GM21515 (cell line): ENCODE results near the gene UACA.

ENCODE experiments used
- ATAC-seq: cut with Tn5 transposase; IDR thresholded peaks from one replicate; pipeline ENCODE4 v1.9.1; 2021; ENCODE audit not compliant: unreplicated experiment

The UACA gene

DNA sequence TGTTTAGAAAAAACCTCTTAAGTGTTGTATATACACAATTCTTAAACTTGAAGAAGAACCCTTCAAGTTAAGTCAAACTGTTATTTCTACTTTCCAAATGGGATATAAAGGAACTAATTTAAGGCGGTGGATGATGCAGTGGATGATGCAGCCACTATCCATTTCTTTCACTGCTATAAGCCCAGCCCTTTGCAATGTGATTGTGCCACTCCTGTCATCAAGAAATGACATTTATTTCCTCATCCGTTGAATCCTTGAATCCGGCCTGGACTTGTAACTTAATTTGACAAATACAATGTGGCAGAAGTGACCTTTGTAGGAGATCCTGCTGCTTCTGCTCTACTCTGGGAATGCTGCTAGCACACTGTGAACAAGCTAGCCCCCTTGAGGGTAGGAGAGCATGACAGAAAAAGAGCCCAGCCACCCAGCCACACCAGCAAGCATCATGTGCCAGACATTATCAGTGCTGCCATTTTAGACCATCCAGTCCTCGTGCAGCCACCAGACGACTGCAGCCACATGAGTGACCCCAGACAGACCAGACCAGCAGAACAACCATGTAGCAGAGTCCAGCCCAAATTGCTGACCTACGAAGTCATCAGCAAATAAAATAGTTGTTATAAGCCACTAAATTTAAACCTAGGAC is 47.4 kb downstream of the UACA start:
- ATAC-seq: no peak

DNA sequence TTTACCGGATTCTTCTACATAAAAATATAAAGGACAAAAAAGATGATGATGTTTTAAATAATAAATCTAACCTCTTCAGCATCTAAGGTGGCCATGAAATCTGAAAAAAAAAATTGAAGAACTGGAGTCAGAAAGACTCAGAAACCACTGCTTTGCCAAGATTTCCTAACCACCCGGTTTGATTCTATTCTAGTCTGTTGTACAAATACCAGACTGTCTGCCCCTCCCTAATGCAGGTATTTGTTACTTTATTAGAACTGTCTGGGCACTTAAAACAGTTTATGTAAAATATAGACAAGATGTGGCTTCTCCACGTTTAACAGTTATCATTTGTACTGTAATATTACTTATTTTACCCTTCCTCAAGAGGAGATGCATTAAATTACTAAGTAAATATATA is 48.8 kb downstream of the UACA start:
- no peak for ATAC-seq

DNA sequence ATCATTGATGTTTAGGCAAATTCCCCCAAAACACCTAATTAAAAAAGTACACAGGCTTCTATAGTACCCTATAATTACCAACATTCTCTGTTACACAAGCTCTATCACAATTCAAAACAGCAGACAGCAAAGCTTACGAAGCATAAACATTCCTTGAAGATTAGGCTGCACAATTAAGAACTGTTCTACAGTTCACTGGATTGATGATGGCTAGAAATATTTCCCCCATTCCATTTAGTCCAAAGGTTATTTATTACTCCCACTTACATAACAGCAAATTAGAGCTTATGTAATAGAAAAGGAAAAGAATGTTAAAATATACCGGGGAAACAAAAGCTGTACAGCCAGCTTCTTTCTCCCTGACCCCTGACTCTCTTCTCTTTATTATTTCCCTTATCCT is 49.3 kb downstream of the UACA start:
- ATAC-seq: no peak

DNA sequence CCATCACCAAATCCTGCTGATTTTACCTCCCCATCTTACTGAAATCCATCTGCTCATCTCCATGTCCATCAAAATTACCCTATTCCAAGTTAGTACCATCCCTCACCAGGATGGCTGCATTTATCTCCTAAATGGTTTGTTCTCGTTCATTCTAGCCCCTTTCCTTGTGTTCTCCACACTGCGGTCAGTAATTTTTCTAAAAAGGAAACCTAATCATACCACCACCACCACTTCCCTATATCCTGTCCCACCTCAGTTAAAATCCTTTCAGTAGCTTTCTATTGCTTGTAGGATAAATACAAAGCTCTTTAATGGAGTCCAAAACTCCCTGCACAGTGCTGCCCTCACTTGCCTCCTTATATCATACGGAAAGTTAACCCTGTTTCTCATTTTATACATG is 51.1 kb downstream of the UACA start:
- ATAC-seq: no peak

DNA sequence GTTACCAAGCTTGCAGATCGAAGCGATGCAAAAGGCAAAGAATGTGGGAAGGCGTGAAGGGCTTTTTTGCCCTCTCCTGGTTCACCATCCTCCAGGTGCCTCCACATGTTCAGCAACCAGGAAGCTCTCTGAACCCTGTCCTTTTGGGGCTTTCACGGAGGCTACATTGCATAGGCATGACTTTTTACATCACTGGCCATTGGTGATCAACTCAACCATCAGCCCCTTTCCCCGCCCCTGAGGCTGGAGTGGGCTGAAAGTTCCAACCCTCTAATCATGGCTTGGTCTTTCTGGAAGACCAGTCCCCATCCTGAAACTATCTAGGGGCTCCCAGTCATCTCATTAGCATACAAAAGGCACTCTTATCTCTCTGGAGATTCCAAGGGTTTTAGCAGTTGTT is 52.6 kb downstream of the UACA start:
- no peak for ATAC-seq

DNA sequence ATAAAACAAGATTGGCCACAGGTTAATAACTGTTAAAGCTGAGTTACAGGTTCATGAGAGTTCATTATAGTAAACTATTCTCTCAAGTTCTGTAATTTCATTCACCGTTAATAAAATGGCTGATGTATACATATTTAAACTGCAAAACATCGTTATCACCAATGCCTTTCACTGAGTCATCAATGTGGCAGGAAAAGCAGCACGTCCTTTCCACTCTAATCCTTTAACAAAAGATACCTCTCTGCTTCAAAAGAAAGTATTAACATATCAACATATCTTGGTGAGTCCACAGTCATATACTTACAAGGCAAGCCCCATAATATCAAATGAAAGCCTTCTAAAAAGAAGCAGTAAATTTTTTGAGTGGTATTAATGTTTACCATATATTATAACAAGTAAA is 54.5 kb downstream of the UACA start:
- ATAC-seq: no peak

DNA sequence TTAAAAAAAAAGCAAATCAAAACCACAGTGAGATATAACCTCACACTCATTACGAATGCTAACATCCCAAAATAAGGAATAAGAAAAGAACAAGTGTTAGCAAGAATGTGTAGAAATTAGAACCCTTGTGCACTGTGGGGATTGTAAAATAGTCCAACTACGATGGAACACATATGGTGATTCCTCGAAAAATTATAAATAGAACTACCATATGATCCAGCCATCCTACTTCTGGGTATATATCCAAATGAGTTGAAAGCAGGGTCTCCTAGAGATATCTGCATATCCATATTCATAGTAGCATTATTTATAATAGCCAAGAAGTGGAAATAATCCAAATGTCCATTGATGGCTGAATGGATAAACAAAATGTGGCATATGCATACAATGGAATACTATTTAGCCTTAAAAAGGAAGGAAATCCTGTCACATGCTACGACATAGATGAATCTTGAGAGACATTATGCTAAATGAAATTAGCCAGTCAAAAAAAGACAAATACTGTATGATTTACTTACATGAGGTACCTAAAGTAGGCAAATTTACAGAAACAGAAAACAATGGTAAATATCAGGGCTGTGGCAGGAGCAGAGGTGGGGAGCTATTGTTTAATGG is 55.6 kb downstream of the UACA start:
- ATAC-seq: no peak

DNA sequence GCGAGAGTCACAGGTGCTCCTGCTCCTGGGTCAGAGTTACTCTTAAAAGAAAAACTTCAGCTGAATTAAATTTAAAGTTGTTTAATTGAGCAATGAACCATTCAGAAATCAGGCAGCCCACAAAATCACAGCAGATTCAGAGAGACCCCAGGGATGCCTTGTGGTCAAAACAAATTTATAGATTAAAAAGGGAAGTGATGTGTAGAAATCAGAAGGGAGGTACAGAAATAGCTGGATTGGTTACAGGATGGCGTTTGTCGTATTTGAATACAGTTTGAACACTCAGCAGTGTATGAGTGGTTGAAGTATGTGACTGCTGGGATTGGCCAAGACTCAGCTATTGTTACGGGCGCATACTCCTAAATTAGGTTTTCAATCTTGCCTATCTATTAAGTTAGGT is 58.6 kb downstream of the UACA start:
- no peak for ATAC-seq

DNA sequence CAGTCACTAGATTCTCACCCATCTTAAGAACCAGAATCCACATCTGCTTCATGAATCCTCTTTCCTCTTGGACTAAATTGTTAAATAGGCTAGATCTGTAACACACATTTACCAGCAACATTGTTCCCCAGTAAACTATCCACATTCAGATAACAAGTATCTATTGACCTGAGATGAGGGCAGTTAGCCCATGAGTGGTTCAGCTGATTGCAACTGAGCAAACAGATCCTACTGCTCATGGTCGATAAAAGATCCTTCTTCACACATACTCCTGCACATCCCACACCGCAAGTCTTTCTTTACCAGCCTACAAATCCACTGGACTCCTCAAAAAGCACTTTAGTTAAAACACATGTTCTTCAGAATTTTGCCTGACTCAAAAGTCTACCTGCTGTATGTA is 59.2 kb downstream of the UACA start:
- ATAC-seq: no peak

DNA sequence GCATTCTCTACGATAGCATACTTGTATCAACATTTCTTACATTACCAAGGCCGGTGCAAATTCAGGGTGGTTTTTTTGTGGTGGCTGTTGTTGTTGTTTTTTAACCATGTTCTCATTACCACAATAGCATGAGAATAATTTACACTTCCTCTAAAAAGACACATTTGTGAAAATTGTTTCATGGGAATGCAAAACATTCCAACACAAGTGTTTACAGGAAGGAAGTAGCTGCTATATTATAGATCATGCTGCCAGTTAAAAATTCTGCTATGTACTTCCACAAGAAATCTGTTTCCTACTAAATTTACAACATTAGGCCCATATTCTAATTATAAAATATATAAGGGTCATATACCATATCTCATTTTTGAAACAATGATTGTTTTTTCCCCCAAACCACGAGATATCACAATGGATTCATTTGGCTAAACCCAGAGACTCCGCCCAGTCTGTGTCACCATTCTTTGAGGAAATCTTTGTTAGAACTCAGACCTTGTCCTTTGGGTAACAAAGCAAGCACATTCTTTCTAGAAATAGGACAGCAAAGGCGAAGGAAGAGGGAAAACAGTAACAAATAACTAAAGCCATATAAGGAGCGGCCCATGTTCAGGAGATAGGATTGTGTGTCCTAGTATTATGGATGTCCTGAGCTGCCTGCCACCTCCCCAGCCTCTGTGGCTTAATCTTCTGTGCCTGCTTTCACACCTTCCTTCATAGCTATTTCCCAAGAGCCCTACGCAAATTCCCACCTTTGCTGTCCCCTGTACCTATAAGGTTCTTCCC is 60.1 kb downstream of the UACA start:
- ATAC-seq: no peak

DNA sequence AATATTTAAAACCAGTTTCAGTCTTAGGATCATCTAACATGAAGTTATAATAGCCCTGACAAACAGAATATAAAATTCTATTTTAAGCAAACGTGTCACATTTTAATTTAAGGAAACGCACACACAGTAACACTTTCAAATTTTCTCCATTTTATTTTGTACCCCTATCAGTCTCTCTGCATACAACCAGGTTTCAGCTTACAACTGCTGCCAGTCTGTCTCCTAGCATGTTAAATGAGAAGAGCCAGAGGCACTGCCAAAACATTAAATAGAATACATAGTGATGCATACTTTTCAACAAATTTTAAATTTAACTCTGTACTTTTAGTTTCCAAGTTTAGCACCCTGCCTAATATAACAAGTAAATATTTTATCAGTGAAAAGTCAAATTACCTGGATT is 60.8 kb downstream of the UACA start:
- ATAC-seq: no peak

DNA sequence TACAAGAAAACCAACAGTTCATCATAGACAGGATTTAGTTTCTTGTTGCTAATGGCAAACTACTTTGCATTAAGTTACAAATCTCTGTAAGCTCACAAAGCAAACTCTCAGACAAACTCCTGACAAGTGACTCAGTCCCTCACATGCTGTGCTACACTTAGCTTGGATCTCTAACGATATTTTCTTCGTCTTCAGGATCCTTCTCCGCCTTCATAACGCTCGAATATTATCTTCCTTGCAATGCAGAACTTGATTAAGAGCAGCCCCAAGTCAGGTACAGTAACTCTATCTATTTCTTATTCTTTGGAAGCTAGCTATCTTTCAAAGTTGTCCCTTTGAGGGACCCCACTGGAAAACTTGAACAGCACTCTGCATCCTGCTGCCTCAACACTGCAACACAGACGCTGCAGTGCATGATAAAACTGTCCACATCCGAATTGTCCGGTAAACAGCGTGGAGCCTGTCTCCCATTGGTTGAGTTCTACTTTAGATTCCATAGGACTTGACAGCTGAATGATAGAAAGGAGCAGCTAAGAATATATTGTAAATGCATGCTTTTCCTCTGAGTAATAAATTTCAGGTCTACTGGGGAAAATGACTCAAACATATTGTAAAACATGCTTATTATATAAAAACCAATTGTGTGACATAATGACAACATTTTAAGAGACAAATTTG is 61.3 kb downstream of the UACA start:
- no peak for ATAC-seq

DNA sequence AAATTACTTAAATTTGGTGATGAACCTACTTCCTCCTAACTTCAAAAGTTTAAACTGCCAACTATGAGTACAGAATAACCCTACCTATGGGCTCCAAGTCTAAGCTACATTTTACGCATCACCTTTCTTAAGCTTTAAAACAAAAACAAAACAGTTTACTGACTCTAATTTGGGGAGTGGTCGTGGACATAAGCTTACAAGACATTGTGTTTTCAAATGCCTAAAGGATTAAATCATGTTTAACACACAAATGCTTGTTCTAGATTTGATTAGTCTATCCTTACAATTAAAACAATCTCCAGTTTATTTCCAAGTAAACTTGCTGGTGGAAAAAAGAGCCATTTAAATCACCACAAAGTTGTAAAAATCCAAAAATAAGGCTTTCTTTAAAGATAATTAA is 62.2 kb downstream of the UACA start:
- ATAC-seq: no peak

DNA sequence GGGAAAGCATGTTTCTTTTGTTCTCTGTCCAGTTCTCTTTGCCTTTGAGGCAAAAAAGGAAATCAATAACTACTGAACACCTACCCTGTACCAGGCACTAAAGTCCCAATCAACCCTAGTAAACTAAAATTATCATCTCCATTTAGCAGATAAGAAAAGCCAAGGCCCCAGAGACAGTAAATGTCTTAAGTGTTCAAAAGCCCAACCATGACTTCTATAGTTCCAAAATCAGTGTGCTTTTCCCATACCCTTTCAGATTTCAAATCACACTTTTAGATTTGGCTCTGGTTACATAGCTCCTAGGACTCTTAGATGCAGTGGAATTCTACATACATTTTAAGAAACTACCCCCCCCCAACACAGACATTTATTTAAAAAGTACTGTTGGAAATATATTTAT is 63.5 kb downstream of the UACA start:
- no peak for ATAC-seq

DNA sequence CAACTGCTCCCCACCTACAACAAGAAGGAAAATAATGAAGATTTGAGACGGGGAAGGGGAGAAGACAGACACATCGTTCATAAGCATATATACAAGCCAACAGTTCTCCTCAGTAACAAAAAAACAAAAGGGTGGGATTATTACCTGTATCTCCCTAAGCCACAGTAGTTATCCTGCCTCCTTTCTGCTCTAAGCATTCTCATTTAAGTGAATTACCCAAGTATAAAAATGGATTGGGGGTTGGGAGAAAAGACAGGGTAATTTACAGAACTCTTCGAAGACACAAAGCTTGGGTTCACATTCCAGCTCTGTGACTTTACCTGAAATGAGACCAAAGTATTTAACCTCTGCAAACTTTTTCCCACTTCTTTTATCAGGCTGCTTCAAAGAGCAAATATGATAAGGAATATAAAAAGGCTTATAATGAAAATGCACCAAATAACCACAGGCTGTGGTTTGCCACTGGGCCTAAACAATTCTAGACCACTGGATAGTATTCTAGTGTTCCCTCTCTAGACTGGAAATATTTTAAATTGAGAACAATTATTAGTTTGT is 64.4 kb downstream of the UACA start:
- no peak for ATAC-seq

DNA sequence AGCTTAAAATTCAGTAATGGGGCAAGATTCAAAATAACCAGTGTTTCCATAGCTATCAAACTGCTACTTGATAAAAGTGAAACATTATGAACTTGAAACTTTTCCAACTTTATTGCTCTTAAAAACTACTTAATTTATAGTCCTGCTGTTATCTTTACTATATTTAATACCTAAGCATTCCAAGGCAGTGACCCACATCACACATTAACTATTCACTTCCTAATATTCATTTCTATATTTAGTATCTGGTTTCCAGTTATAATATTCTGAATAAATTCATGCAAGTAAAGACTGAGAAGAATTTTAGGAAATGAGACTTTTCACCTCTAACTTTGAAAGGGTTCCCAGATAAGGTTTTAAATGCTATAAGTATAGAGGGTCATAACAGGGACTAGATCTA is 64.9 kb downstream of the UACA start:
- no peak for ATAC-seq

DNA sequence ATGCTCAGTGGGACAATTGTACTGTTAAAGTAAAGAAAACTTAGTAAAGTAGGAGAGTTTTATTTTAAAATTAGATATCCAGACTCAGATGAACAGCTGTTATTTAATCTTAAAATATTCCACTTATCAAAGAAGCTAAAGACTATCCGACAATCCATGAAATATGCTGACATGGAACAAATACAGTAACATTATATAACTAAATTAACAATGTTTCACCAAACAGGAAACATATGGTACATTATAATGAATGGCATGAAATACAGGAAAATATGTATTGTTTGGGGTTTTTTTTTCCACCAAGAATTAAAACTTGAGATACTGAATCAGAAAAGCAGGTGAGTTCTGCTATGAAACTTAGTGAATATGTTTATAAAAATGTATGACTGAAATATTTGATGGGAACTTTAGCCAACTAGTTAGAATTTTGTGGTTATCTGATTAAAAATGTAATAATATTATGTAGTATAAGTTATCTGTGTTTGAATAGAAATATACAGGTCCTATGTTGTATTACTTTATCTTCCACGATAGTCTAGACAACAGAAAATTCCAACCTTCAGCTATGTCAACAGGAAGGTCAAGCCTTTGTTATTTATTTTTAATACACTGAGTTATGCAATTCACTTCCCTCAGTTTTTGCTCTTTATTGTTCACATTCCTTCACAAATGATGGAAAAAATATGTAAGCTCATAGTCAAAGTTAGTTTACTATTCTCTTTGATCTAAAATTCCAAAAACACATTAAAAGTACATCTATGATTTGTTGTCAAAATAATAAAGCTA is 72.7 kb downstream of the UACA start:
- no peak for ATAC-seq

DNA sequence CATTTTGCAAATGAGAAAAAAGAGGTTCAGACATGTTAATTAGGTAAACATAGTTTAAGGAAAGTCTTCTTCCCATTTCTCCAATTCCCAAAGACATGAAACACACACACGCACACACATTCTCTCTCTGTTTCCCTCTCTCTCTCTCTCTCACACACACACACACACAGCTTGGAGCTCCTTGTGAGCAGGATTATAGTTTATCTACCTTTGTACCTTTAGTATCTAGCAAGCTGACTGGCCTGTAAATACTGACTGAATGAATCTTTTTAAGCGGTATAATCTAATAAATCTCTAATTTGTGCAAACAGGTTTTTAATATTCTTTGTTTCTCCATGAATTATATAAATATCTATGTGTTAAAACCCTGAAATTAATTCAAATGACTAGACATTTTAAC is 73.3 kb downstream of the UACA start:
- no peak for ATAC-seq

DNA sequence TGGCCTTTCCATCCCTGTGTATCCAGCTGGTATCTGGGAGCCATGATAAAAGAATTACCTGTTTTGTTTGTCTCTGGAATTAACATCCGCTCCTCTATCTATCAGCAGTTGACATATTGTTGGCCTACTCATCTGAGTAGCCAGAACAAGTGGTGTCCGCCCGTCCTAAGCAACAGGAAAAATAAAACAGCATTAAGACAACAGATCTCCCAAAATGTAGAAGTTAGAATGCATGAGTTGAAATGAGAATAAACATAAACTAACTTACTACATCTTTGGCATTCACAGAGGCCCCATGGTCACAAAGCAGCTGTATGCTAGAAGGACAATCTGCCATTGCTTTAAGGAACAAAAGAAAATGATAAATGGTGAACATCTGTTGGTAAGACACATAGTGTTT is 75.9 kb downstream of the UACA start:
- no peak for ATAC-seq

DNA sequence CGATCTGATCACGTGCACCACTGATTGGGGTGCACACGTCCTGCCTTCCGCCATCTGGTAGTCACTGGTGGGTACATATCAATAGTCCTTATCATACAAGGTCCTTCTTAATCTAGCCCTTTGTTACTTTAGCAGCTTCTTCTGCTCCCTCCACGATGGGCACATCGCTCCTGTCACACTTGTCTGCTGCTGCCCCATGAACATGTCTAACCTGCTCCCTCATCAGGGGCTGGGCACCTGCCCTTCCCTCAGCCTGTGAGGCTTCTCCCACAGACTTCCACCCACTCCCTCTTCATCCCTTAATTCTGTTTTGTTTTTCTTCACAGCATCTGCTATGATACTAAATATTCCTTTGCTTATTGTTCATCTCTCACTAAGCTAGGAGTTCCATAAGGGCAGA is 82.5 kb downstream of the UACA start:
- ATAC-seq: no peak

DNA sequence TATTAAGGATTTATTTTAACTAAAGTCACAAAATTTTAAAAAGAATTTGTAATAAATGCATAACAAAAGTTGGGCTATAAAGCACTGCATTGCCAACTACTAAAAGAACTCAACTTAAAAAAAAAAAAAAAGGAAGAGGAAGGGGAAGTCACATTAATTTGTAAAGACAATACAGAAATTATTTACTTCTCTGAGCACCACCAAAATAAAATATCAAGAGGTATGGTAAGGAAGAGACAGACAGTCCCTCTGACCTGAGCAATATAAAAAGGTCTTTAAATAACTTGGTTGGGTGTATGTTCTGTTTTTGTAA is 83.5 kb downstream of the UACA start:
- no peak for ATAC-seq
